ENCODE results near the gene EFCAB9. TPM values are rescaled to one million over a fixed set of nuclear protein-coding genes. Genes with fewer than 3 reads are reported as not detected.
A peak's percentile ranks its signal among the peaks of the same experiment; 100 is the strongest.

EFCAB9 gene
- total and polyA plus RNA-seq, 2 of the 13 experiments (the other 11 are each of a cell fraction or from before 2014, with no cell fraction given), result not detected

- ATAC-seq (peak; percentile 29), DNase-seq (ENCODE audit: low spot score) (peak; percentile 25), FAIRE-seq (no peak)
- no TSS peak for BruUV-seq (replicated peaks)
- in situ Hi-C loops (cut with HindIII; ENCODE audit: extremely low pct_ligation_motif_present, low pct_unique_long_range_greater_than_20kb), result no loop called here
- no peak overlapping the region for H3K27ac ChIP-seq (ENCODE audit: extremely low read length, insufficient read depth, low read length)
- peak overlapping the region; percentile 84 for H3K4me2 ChIP-seq (ENCODE audit: low read depth, low read length)
- H3K36me3 ChIP-seq (replicated peaks in 1 of 2; ENCODE audit: control insufficient read depth in 1 of 2, insufficient read depth in 2 of 2, low read length in 2 of 2), result no peaks in the 10 kb centered on the region
- H3K4me1 ChIP-seq (ENCODE audit: insufficient read depth, low read length), result peaks cover 44% of the 10 kb centered on the region
- H3K9me3 ChIP-seq (ENCODE audit: low read length), result no peaks in the 10 kb centered on the region
- ChIA-PET CTCF (ENCODE audit: low intra/inter-chr PET ratio, low total read pairs) (no interaction called here), POLR2A (interaction anchor here (0.9 to 4.3 kb wide), 7 partner anchors 12 to 169 kb away, joined by 3 to 65 read pairs (median 10); partner anchors contain the start of genes FBXW11 and STK10)
- H3K4me3 ChIP-seq (replicated peaks in 1 of 3; ENCODE audit: insufficient read depth in 1 of 3, low read depth in 2 of 3, low read length in 3 of 3), result no peak overlapping the region
- H3K79me2 ChIP-seq (ENCODE audit: insufficient read depth, low read length), result peaks cover 3% of the 10 kb centered on the region
- H4K20me1 ChIP-seq (ENCODE audit: insufficient read depth, low read length), result no peaks in the 10 kb centered on the region
- no peak overlapping the region for H3K9ac ChIP-seq (ENCODE audit: insufficient read depth, low read depth, low read length)
- 33% methylated on average over 4 of the region's 7 CpGs for WGBS (ENCODE audit: low lambda C conversion rate)
- H2AFZ ChIP-seq (ENCODE audit: low read length), result no peak overlapping the region
- TF ChIP-seq GABPA (IDR thresholded peaks at IDR 0.05; ENCODE audit: low read depth, low read length) (peak; percentile 57), GABPA (CRISPR knock-in tag; IDR thresholded peaks at IDR 0.05; ENCODE audit: low read depth) (peak; percentile 80), ZNF770 (CRISPR knock-in tag; IDR thresholded peaks at IDR 0.05) (peak; percentile 67), ZNF768 (CRISPR knock-in tag; IDR thresholded peaks at IDR 0.05) (peak; percentile 29; the same call in 1 of the 2 replicates), MYC (CRISPR knock-in tag; IDR thresholded peaks at IDR 0.05; ENCODE audit: borderline replicate concordance) (no peak), POLR2A (IDR thresholded peaks at IDR 0.05; ENCODE audit: insufficient read depth in 1 of 2, low read depth in 2 of 2, low read length in 2 of 2) (0 out of 4 replicates have a peak, but pooled peaks of 1 of the 2 experiments have one; percentile 29), ZC3H4 (CRISPR knock-in tag; IDR thresholded peaks at IDR 0.05; ENCODE audit: borderline replicate concordance) (no peak), PATZ1 (CRISPR knock-in tag; IDR thresholded peaks at IDR 0.05) (peak; percentile 48), ZNF720 (CRISPR knock-in tag; IDR thresholded peaks at IDR 0.05) (no peak)
- intact Hi-C loops (cut with micrococcal nuclease; ENCODE audit: unreplicated experiment), result no loop called here
- H3K27me3 ChIP-seq (ENCODE audit: control insufficient read depth in 1 of 2, insufficient read depth in 2 of 2, low read length in 2 of 2), result no peaks in the 10 kb centered on the region
Measured at GRCh38 chr5:172175263-172175719, 18.7 kb upstream of the EFCAB9 start.
